ENCODE measurements around the gene PPP1R15B. TPM values are rescaled to one million over a fixed set of nuclear protein-coding genes. Genes with fewer than 3 reads are reported as not detected.

Gene PPP1R15B
- total and polyA plus RNA-seq, 11 donors: 8.1 to 29.8 (median 25.9) TPM

GRCh38 chr1:204398197-204399125 is 13.2 kb downstream of the PPP1R15B start:
- WGBS, 4 donors: 71 to 78% (median 74%) methylated on average over 7 of the region's 7 CpGs
- no peaks in the 10 kb centered on the region for H3K9me3 ChIP-seq
- H3K4me3 ChIP-seq: no peak overlapping the region
- peaks cover 0 to 67% (median 48%) of the 10 kb centered on the region in 9 donors for H3K36me3 ChIP-seq
- TF ChIP-seq CTCF (IDR thresholded peaks at IDR 0.05) (peak; percentile 69 to 86 (median 79)), POLR2A (IDR thresholded peaks at IDR 0.05) (no peak)
- DNase-seq (peak in 3 of 5 donors; percentile 35 to 46 (median 39)), ATAC-seq (peak; percentile 52 to 80 (median 78))
- intact Hi-C loops (cut with DNase I): loop anchor here in 4 of 10 donors (1.0 to 10.0 kb wide), 4 partner anchors 36 to 236 kb away; partner anchors contain the start of gene REN (in 1 of the 4)
- no peaks in the 10 kb centered on the region for H3K27me3 ChIP-seq
- H3K27ac ChIP-seq: peak overlapping the region in 2 of 12 donors; percentile 30 to 40
- H3K4me1 ChIP-seq: no peaks in the 10 kb centered on the region

- peaks cover 0 to 44% (median 25%) of the 10 kb centered on the region in 9 donors for H3K36me3 ChIP-seq
- H3K4me3 ChIP-seq: no peak overlapping the region
- WGBS, 4 donors: 74 to 86% (median 80%) methylated on average over 4 of the region's 4 CpGs
- intact Hi-C loops (cut with DNase I): loop anchor here in 1 of 10 donors (10.0 kb wide), 1 partner anchor 231 kb away; the partner anchor contains the start of gene REN
- no peaks in the 10 kb centered on the region for H3K4me1 ChIP-seq
- no peaks in the 10 kb centered on the region for H3K9me3 ChIP-seq
- no peak for ATAC-seq
- no peak for DNase-seq
- TF ChIP-seq CTCF (IDR thresholded peaks at IDR 0.05) (no peak), POLR2A (IDR thresholded peaks at IDR 0.05) (no peak)
- H3K27ac ChIP-seq: no peak overlapping the region
- H3K27me3 ChIP-seq: no peaks in the 10 kb centered on the region
Observed at GRCh38 chr1:204396015-204396583, 15.5 kb downstream of the PPP1R15B start.

- H3K4me3 ChIP-seq: no peak overlapping the region
- ATAC-seq (no peak), DNase-seq (no peak)
- intact Hi-C loops (cut with DNase I): loop anchor here in 1 of 10 donors (10.0 kb wide), 1 partner anchor 227 kb away; the partner anchor contains the start of gene REN
- no peaks in the 10 kb centered on the region for H3K9me3 ChIP-seq
- H3K4me1 ChIP-seq: no peaks in the 10 kb centered on the region
- no peak overlapping the region for H3K27ac ChIP-seq
- H3K36me3 ChIP-seq: peaks cover 0 to under 1% (median 0%) of the 10 kb centered on the region in 9 donors
- H3K27me3 ChIP-seq: no peaks in the 10 kb centered on the region
- TF ChIP-seq POLR2A (IDR thresholded peaks at IDR 0.05) (no peak), CTCF (IDR thresholded peaks at IDR 0.05) (no peak)
Observed at GRCh38 chr1:204391629-204392028, 20.0 kb downstream of the PPP1R15B start.

Measured in heart left ventricle (tissue), 16 donors.